Measurements from ENCODE around the gene KDELR3. TPM values are rescaled to one million over a fixed set of nuclear protein-coding genes. Genes with fewer than 3 reads are reported as not detected.

KDELR3 gene
- total RNA-seq, 1 experiment from 2014 or later, result 7.3 TPM

GRCh38 chr22:38474003-38474607, 6.2 kb downstream of the KDELR3 start:
- no peaks in the 10 kb centered on the region for H3K27me3 ChIP-seq (ENCODE audit: insufficient read depth, low read length)
- no peaks in the 10 kb centered on the region for H3K9me3 ChIP-seq (ENCODE audit: control insufficient read depth, low read depth, low read length)
- H3K23me2 ChIP-seq (ENCODE audit: insufficient read length, low read depth, low read length, poor library complexity, severe bottlenecking), result no peaks in the 10 kb centered on the region
- no peak overlapping the region for H3K4ac ChIP-seq (ENCODE audit: low read depth, low read length)
- H4K20me1 ChIP-seq (ENCODE audit: control insufficient read depth, insufficient read depth, insufficient read length), result no peaks in the 10 kb centered on the region
- WGBS (ENCODE audit: extremely low coverage, insufficient read length, low lambda C conversion rate), result no CpG with 5 or more reads among the region's 10 CpGs
- no peak overlapping the region for H3K27ac ChIP-seq (ENCODE audit: insufficient read length, low read depth, low read length)
- no peak overlapping the region for H3K14ac ChIP-seq (ENCODE audit: insufficient read depth, low read length)
- no peak overlapping the region for H2BK5ac ChIP-seq (ENCODE audit: insufficient read length, low read length)
- no peak overlapping the region for H4K5ac ChIP-seq (ENCODE audit: insufficient read length, low read depth, low read length)
- H3K18ac ChIP-seq (ENCODE audit: insufficient read length, low read depth, low read length), result peak overlapping the region; percentile 4
- H2BK20ac ChIP-seq (ENCODE audit: low read depth, low read length, poor library complexity, severe bottlenecking), result no peak overlapping the region
- H2BK15ac ChIP-seq (ENCODE audit: low read depth, low read length), result no peak overlapping the region
- no peaks in the 10 kb centered on the region for H3K79me2 ChIP-seq (ENCODE audit: insufficient read depth, low read length)
- H2AFZ ChIP-seq (ENCODE audit: low read length), result no peak overlapping the region
- Mint-ChIP-seq H3K27me3 (ENCODE audit: low read depth) (peaks cover 5% of the 10 kb centered on the region), H3K4me3 (no peak overlapping the region), H3K36me3 (ENCODE audit: insufficient read depth in 1 of 3, low read depth in 3 of 3) (peaks cover 0 to 5% (median 0%) of the 10 kb centered on the region in 3 experiments; a peak in 2 of 7 replicates), H3K9me3 (no peaks in the 10 kb centered on the region), H3K4me1 (peaks cover 6 to 10% of the 10 kb centered on the region in 2 experiments), H3K27ac (peak overlapping the region in 1 of 3 experiments; percentile 36; a peak in 1 of 7 replicates)
- peak; percentile 22 for DNase-seq
- no peaks in the 10 kb centered on the region for H3K79me1 ChIP-seq (ENCODE audit: insufficient read depth, low read depth, low read length, poor library complexity, severe bottlenecking)
- no peak overlapping the region for H2AK5ac ChIP-seq (ENCODE audit: insufficient read length, low read length)
- TF ChIP-seq CTCF (conservative IDR thresholded peaks at IDR 0.05), result no peak
- no peak overlapping the region for H3K56ac ChIP-seq (ENCODE audit: insufficient read length, low read depth, low read length)
- no peak overlapping the region for H3T11ph ChIP-seq (ENCODE audit: low read length)
- no peak overlapping the region for H3K23ac ChIP-seq (ENCODE audit: insufficient read length, low read depth, low read length)
- H4K8ac ChIP-seq (replicated peaks; ENCODE audit: insufficient read length, low read depth, low read length), result no peak overlapping the region
- H3K4me1 ChIP-seq (ENCODE audit: insufficient read depth, low read length), result no peaks in the 10 kb centered on the region
- H3K4me2 ChIP-seq (ENCODE audit: insufficient read depth, insufficient read length, low read length), result no peak overlapping the region
- no peak overlapping the region for H4K91ac ChIP-seq (ENCODE audit: insufficient read length, low read depth, low read length)
- no peak overlapping the region for H3K9ac ChIP-seq (ENCODE audit: extremely low read depth, insufficient read length, low read length)
- H2BK12ac ChIP-seq (ENCODE audit: insufficient read length, low read depth, low read length), result no peak overlapping the region
- H2BK120ac ChIP-seq (ENCODE audit: low read depth, low read length, poor library complexity, severe bottlenecking), result no peak overlapping the region

Data from H9 (cell line).